Activated CD8-positive, alpha-beta memory T cell treated with anti-CD3 and anti-CD28 coated beads for 4 hours (primary cell): ENCODE measurements around the gene ICOS.

Experiments used
- DNase-seq, 2 donors: peaks; one replicate each; pipeline ENCODE4 v3.0.0-alpha.2; 2020; ENCODE audit warnings: low read depth in 2 of 2

ICOS gene, protein sequence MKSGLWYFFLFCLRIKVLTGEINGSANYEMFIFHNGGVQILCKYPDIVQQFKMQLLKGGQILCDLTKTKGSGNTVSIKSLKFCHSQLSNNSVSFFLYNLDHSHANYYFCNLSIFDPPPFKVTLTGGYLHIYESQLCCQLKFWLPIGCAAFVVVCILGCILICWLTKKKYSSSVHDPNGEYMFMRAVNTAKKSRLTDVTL

DNA sequence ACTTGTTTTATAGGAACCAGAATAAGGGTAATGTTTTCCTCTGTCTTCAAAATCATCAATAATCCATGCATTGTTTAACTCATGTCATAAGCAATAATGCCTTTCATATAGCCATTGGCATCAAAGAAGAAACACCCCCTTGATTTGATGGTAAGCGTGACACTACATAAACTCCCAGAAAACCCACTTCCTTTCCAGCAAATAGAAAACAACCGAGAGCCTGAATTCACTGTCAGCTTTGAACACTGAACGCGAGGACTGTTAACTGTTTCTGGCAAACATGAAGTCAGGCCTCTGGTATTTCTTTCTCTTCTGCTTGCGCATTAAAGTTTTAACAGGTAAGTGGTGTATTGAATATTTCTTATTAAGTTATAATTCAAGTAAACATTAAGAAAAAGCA is at the start of gene ICOS:
ICOS (plus strand) TSS at position 229 of the 400 bp plus-strand sequence; CDS start at position 281, 52 bp downstream.
- DNase-seq = no peak

DNA sequence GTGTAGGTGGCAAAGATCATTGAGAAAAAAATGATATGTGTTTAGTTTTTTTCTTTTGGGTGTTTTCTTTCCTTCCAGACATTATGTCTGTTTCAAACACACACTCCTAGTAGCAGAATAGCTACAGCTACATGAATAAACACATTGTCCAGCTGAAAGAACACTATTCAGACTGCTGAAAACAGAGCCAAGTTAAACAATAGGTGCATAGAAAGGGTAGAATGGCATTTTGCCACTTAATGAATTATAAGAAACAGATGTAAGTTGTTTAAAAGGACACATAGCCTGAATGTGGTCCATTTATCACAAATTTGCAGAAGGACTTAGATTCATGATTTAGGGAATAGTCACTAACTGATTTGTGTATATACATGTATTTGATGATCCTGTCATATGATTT is 48.9 kb upstream of the ICOS start:
- no peak for DNase-seq

DNA sequence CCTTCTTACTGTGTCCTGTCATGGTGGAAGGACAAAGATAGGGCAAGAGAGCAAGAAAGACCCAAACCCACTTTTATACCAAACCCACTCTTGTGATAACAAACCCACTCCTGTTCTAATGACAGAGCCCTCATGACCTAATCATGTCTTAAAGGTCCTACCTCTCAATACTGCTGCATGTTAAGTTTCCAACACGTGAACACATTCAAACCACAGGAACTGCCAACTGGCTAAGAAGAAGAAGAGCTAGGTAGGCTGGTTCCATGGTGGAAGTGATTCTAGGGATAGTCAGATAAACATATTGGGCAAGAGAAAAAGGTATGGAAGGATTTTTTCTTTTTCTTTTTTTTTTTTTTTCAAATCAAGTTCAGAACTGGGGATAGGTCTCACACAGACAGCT is 47.0 kb upstream of the ICOS start:
- no peak for DNase-seq

DNA sequence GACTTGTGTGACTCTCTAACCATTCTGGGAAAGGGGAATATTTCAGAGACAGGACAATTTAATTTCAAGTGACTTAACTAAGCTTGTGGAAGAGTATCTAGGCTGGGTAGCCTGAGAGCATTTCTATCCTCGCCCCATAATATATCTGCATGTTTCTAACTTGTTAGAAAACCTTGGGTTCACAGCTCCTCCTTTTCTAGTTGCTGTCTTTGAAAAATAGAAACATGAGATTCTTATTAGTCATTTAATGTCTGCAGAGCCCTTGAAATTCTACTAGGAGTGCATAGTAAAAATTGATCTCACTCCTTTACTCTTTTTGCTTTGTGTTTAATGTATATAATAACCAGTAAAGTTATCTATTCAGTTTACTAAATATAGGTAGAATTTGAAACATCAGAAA is 46.6 kb upstream of the ICOS start:
- no peak for DNase-seq

DNA sequence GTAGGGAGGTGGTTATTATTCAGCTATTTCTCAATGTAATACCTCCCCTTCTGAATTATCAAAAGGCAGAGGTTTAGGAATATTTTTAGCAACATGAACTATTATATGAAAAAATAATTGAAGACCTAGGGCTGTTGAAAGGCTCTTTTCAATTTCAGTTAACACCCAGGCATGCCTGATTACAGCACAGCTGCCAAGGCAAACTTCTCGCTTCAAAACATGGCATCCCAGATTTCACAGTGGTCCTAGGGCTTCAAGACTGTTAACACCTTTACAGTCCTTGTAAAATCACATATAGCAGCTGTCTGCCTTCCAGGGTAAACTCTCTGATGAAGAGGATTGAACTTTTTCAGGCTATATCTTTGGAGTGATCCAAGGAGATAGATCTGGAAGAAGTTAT is 45.8 kb upstream of the ICOS start:
- no peak for DNase-seq

DNA sequence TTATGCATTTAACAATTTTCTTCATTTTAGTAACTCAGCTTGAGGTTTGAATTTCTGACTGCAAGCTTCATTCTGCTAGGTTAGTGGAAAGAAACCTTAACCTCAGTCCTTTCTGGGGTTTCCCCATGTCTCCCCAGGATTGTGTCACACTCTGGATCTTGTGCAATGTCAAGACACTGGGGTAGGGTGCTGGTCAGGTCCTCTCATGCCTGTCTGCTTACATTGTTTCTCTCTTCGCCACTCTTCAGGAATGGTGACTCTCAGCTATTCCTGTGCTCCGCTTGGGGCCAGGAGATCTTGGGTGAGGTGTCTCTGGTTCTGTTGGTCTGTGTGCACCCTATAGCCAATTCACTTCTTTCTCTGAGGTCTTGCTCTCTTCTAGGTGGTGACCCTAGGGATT is 45.1 kb upstream of the ICOS start:
- DNase-seq = no peak

DNA sequence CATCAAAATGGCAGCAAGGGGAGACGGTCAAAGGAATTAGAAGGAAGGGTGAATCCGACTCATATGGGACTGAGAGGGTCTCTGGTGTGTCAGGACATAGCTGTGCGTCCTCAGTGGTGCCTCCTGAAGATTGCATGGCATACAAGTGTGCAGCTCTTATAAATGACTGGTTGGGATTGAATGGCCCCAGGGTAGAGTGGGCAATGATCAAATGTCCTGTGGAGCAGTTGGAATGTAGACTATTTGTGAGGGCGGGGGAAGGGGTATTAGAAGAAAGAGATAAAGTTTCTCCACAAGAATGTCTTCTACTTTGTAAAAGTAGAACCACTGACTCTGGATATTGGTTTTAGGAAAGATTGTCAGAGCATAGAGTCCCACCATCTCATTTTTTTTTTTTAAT is 44.4 kb upstream of the ICOS start:
- DNase-seq = no peak

DNA sequence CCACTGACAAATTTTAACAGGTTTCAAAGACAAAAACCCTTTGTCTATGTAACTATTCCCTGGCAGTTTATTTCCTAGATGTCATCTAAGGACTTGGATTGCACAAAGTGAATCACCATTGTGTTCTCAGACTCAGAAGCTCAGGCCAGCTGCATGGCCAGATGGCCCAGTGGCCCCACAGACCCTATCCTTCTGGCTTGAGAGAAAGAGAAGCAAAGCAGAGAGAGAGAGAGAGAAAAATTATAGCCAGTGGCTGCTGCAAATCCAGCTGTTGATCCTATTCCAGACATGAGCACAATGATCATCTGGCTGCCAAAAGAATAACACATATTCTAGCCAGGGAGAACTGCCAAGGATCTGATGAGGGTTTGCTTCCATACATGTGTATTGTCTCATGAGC is 43.2 kb upstream of the ICOS start:
- DNase-seq = no peak

DNA sequence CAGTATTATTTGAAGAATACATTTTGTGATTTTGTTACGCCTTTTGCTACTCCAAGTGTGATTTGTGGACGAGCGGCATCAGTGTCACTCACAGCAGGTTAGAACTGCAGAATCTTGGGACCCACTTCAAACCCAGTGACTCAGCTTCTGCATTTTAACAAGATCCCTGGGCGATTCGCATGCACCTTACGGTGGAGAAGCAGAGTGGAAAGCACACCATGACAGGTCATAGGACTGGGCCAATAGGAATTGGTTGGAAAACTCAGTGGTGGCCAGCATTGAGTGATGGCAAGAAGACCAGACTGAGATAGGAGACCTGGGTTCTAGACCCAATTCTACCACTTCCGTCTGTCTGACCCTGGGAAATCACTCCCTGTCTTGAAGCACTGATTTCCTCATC is 42.7 kb upstream of the ICOS start:
- no peak for DNase-seq

DNA sequence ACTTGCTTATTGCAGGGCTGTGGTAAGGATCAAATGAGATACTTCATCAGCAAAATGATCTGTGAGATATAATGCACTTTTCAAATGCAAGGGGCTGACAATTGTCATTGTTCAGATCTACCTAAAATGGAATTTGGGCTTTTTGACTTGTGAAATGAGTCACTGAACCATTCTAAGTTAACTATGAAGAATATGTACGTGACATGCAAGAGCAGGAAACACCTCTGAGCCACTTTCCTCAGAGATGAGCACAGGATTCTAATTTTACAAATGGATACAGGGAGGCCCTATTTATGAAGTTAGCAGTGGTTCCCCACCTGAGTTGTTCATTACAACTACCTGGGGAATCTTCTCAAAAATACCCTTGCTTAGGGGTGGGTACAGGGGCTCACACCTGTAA is 42.3 kb upstream of the ICOS start:
- DNase-seq = no peak

DNA sequence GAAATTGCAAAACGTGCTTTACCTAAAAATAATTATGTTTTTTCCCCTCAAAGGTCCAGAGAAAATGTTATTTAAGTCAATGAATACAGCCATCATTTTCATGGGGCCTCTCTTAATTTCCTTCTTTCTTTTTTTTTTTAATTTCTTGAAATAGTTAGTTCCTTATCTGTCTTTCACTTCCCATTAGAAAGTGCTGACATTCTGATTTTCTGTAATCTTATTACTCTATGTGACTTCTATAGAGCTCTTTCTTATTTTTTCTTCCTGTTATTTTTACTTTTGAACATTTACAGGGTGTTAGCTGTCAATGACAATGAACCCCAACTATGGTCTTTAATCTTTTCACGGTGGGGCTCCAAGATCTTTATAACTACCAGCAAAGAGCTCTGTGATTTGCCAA is 39.0 kb upstream of the ICOS start:
- DNase-seq = no peak

DNA sequence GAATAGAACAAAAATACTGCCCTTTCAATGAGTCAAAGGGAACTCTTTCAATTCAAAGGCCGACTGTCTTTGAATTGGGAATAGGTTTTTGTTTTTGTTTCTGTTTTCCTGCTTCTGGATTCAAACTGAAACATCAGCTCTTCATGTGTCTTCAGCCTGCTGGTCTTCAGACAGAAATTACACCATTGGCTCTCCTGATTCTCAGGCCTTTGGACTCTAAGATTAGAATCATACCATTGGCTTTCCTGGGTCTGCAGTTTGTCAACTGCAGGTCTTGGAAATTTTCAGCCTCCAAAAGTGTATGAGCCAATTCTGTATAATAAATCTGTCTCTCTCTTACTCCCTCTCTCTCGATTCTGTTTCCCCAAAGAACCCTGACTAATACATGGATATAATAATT is 37.9 kb upstream of the ICOS start:
- no peak for DNase-seq

DNA sequence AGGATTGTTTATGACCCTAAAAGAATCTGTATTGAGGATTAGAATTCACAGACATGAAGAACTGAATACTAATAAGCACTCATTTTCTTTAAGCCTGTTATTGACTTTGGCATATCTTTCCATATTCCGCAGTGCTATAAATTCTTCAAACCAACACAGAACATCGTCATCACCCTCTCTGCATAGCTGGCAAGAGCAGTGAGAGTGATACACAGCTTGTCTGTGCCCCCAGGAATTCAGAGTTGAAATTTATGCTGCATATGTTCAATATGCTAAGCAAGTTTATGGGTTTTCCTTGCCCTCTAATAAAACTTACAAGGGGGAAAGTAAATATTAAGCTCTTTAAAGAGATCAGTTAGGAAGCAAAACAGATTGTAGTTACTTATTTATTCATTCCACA is 36.3 kb upstream of the ICOS start:
- no peak for DNase-seq

DNA sequence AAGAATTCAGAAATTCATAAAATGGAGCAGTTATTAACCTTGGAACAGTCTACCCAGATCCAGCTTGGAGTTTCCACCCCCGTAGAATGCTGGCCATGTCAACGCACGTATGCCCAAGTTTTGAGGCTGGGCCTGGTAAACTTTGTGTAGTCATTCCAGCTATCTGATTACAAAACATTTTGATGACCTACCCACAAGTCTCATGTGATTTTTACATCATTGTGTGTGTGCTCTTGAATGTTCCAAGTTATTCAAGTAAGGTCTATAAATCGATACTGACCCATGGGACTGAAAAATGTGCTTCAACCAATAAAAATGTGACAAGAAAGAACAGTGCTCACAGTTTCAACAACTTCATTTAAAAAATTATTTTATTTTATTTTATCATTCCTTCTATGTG is 32.5 kb upstream of the ICOS start:
- no peak for DNase-seq

DNA sequence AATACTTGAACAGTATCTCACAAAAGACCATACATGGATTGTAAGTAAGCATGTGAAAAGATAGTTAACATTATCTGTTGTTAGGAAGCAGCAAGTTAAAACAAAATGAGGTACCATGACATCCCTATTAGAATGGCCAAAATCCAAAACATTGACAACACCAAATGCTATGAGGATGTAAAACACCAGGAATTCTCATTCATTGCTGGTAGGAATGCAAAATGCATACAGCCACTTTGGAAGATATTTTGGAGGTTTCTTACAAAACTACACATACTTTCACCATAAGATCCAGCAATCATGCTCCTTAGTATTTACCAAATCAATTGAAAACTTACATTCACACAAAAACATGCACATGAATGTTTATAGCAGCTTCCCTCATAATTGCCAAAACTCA is 30.9 kb upstream of the ICOS start:
- DNase-seq = no peak

DNA sequence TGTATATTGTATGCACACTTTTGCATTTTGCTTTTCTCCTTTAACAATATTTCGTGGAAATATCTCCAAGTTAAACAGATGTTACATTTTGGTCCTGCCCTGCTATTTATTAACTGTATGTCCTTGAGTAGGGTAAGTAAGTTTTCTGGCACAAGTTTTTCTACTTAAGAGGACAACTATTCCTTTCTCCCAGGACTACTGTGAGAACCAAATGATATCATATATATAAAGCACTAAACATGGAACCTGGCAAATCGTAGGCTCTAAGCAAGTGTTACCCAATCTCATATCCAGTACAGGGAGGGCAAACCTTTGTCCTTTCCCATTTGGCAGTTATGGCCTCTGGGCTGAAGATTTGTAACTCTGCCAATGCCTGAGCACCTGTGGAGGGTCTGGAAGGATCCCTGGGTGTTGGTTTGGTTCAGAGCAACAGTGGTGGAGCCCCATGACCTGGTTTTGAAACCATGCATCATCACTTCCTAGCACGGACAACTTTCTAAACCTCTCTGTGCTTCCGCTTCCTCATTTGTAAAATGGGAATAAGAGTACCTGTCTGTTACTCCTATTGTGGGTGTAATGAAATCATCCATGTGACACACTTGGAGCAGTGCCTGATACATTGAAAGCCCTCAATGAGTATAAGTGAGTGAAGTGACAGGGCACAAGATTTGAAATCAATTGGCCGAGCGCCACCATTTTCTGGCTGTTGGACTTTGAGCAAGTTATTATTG is 28.3 kb upstream of the ICOS start:
- no peak for DNase-seq

DNA sequence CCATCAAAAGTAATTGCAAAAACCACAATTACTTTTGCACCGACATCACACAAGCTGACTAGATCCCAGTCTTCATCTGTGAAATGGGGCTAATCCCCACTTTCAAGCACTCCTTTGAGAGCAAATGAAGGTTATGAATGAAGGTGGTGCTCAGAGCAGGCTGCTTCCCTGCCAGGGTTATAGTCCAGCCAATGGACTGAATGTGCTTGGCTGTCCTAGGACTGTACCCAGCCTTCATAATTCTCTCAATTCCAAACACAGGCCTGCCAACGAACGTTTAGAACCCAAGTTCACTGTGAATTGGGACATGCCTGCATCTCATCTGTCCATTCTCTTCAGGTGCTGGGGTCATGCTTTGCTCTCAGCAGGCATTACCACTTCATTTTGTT is 27.8 kb upstream of the ICOS start:
- no peak for DNase-seq

DNA sequence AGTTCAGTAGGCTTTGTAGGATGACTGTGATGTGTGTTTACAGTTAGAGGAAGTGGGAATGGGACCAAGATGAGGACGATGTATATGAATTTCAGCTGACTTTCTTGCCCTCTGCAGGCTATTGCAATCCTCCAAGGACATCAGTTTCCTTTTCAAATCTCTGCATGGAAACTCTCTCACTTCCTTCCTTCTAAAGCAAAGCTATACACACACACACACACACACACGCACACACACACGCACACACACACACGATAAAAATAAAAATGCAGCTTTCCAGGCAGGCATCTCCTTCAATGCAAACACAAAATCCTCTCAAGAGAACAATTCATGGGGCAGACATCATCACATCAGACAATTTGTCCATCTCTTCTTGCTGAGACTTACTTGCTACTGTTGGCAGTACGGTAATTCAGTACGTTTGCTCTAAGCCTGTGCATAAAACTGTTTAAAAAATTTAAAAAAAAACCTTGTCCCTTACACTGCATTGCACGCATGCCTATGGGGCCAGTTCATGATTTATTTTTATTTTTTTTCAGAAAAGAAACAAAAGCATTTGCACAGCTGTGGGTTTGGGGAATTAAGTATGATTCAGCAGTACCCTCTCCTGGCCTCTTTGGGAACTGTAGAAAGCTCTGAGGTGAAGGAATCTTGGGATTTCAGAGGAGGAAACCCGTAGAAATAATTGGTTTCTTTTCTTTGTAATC is 27.1 kb upstream of the ICOS start:
- DNase-seq = no peak

DNA sequence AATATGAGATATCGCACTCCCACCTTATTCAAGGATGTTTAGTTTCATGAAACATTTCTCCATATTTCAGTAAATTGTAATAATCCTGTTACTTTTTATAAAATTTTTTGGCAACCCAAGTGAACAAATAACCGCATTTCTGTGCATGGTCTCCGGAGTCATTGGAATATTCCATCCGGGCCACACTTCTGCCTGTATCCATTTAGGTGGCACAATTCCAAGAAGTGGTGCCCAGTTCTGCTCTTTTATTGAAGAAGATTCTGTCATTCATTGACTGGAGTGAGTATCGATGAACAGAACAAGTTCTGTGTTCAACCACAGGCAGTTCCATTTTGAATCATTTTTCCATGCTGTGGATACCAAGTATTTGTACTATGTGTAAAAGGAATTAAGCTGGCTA is 26.6 kb upstream of the ICOS start:
- no peak for DNase-seq

DNA sequence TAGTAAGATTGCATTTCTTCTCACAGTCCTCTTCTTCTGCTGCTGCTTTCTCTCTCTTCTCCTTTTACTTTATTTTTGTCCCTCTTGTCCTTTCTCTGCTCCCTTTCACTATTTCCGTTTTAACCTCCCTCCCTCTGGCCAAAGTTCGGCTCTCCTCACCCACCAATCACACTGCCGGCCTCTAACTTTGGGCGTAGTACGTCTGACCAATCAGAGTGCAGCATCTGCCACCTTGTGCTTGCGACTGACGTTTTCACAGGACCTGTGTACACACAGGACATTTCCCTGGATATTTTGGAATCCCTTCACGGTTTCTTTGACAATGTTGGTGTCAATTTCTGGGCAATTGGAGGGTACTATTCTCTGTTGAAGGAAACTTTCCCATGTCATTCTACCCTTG is 22.6 kb upstream of the ICOS start:
- DNase-seq = no peak

DNA sequence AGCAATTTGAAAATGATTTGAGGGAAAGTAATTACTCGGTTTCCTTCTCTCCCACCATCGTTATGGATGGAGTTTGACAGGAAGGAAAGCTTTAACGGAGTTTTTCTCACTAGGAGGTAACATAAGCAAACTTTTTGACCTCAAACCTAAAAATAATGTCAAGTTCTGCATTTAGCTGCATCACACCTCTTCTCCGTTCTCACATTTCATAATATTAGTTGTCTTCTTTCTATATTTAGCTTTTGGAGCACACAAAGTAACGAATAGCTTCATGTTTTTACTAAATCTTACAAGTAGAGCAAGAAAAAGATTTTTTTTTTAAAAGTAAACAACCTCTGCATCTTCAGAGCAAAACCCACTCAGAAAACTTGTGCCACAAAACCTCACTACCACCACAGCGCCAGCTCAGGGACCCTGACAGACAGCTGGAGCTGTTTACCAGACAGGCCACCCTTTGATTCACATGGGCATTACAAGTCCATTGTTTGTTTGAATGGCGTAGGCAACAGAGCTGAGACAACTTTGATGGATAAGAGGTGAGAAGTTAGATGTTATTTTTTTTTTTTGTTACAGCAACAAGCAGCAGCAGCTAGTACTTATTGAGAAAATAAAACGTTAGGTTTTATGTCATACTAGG is 21.9 kb upstream of the ICOS start:
- DNase-seq = no peak

DNA sequence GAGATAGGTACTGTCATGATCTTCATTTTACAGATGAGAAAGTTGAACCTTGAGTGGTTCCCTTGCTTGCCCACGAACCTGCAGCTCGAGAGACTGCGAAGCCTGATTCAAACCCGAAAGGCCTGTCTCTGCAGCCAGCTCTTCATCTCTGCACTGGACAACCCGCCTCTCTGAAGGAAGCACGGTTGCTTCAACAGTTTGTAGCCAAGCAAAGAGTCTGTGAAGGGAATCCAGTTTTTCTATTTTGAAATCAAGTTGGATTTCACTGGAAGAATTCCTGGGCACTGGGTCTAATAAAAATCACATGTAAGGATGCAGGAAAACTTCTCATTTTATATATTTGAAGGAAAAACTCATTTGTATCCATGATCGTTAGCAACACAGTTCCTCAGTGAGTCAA is 21.3 kb upstream of the ICOS start:
- DNase-seq = no peak

DNA sequence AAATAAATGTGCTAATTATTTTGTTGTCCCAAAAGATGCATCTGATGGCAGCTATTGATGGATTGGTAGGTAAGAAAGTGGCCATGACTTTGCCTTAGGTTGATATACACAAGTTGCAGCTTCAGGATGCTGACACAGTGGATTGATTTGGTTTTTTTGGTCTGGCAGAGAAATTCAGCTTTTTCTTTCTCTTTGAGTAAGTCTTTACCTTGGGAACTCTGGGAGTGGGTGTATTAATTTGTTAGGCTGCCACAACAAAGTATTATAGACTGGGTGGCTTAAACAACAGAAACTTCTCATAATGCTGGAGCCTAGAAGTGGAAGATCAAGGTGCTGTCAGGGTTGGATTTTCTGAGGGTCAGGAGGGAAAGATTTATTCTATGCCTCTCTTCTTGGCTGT is 19.8 kb upstream of the ICOS start:
- DNase-seq = no peak
